ENCODE results near the gene MON2. TPM values are rescaled to one million over a fixed set of nuclear protein-coding genes. Genes with fewer than 3 reads are reported as not detected.
"Not testable (repeated sequence)": the region's sequence is repeated elsewhere in the genome, so short reads cannot be mapped to it uniquely, and the experiment has no call there.

The MON2 gene
- total RNA-seq, 1 donor from 2014 or later, result 15.9 TPM

DNA sequence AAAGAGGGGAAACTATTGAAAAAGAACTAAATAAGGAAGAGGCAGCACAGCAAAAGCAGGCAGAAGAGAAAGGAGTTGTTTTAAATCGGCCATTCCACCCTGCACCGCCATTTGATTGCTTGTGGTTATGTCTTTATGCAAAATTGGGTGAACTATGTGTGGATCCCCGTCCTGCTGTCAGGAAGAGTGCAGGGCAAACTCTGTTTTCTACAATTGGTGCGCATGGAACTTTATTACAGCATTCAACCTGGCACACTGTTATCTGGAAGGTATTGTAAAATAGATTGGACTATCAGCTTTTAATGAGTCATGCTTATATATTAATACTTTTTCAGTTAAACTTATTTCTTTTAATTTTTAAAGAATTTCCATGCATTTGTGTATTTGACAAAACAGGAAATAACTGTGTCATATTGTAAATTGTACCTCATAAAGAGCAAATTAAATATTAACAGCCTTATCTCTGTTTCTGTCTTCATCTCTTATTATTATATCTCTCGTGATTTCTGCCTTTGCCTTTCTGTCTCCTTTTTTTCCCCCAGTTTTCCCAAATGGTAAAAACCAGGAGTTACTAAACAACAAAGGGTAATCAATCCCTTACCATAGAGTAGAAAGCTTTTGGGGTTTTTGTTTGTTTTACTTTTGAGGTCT is 86.4 kb downstream of the MON2 start:
- DNase-seq (ENCODE audit: low read depth in 2 of 2), result no peak

DNA sequence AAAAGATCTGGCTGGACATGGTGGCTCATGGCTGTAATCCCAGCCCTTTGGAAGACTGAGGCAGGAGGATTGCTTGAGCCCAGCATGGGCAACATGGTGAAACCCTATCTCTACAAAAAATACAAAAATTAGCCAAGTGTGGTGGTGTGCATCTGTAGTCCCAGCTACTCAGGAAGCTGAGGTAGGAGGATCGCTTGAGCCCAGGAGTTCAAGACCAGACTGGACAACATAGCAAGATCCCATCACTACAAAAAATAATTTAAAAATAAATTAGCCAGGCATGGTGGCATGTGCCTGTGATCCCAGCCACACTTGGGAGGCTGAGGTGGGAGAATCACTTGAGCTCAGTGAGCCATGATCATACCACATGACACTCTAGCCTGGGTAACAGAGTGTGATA is 92.7 kb downstream of the MON2 start:
- DNase-seq (ENCODE audit: low read depth in 2 of 2), result not testable (repeated sequence)

GRCh38 chr12:62562846-62563245 is 96.2 kb downstream of the MON2 start:
- DNase-seq (ENCODE audit: low read depth in 2 of 2), result no peak

DNA sequence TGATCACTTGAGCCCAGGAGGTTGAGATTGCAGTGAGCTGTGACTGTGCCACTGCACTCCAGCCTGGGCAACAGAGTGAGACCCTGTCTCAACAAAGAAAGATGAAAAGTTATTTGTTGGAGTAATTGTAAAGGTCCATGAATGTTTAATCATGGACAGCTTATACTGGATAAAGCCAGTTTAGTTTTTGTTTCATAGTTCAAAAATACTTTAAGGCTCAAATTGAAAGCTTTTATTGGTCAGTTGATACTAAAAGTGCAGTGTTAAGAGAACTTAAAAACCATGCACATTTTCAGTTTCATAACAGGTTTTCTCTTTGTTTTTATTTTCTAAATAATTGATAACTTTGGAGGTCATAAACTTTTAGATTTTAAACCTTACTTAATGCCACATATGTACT is 108.4 kb downstream of the MON2 start:
- DNase-seq (ENCODE audit: low read depth in 2 of 2), result no peak

DNA sequence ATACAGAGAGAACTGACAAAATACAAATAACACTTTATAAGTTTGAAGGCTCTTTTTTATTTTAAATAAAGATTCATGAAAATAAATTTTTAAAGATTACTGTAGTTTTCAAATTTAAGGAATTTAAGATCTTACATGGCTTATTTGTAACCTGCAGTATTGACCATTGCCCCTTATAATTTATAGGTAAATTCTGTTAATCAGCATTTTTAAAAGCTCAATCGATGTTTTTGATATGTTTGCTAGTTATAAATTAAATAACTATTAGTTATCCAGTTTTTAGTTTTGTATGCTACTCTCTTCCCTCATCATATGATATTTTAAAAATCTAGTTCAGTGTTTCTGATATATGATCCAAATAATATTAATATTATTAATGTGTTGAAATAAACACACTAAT is 109.9 kb downstream of the MON2 start:
- DNase-seq (ENCODE audit: low read depth in 2 of 2), result no peak

- DNase-seq (ENCODE audit: low read depth in 2 of 2), result no peak
Observed at GRCh38 chr12:62578726-62579125, 112.1 kb downstream of the MON2 start.

GRCh38 chr12:62581288-62582064 is 114.8 kb downstream of the MON2 start:
- DNase-seq (ENCODE audit: low read depth in 2 of 2), result peak; percentile 63 to 68

- DNase-seq (ENCODE audit: low read depth in 2 of 2), result no peak
Observed at GRCh38 chr12:62582065-62582366, 115.4 kb downstream of the MON2 start.

DNA sequence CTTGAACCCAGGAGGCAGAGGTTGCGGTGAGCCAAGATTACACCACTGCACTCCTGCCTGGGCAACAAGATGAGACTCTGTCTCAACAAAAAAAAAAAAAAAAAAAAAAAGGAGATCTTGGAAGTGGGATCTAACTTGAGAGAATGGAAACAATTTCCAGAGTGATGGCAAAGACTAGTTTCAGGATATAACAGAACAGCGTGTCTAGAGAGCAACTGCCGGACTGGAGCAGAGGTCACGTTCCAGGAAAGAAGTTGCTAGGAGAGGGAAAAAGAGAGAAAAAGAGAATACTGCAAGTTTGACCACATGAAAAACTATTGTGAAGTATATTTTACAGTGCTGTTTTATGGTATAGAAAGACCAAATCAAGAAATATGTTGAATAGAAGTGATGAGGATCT is 118.0 kb downstream of the MON2 start:
- peak in 1 of 2 donors; percentile 43 for DNase-seq (ENCODE audit: low read depth in 2 of 2)

DNA sequence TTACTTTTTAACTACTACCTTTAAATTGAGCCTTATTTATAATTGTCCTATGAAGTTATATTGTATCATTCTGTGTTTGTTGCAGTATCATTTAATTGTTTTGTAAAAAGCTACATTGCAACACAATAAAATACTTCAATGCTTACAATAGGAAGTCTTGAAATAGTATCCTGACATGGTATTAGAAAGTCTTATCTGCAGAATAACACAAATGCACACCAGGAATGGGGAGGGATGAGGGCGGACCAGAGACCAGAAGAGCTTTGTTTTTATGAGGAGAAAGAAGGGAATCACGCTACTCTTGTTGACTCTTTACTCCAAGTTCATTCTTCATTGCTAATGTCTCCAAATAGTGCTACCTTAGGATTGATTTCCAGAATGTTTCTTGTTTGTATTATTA is 120.2 kb downstream of the MON2 start:
- no peak for DNase-seq (ENCODE audit: low read depth in 2 of 2)

DNA sequence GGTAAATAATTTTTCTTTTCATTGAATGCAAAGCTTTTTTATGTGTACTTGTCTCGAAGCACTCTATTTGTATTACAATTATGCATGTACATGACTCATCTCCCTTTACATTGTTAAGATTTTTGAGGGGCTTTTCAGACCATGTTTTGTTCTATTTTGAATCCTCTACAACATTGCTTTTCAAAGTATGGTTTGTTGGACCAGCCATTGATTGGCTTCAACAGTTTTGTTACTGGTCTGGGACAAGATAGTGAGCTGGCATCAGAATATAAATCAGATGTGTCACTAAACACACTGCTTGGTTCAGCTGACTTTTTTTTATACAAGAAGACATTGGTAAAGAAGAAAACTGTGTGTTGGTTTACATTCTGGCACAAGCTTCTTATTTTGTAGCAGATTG is 122.3 kb downstream of the MON2 start:
- peak in 1 of 2 donors; percentile 62 for DNase-seq (ENCODE audit: low read depth in 2 of 2)

GRCh38 chr12:62597253-62597652 is 130.6 kb downstream of the MON2 start:
- DNase-seq (ENCODE audit: low read depth in 2 of 2), result no peak

DNA sequence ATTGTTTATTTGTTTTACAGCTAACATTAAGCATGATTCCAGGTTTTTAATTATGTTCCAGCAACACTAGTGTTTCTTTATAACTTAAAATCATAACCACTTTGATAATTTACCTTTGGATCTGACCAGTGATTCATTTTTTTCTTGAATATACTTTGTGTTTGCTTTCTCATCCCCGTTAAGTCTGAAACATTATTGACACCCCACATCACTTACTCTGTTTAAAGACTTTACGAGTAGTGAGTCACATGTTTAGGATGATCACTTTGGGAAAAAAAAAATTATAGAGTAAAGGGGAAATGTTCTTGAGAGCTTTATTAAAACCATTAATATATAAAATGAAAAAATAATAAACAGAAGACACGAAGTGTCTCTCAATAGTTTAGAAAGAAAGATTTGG is 132.2 kb downstream of the MON2 start:
- DNase-seq (ENCODE audit: low read depth in 2 of 2), result no peak

GRCh38 chr12:62599854-62600437 is 133.3 kb downstream of the MON2 start:
- DNase-seq (ENCODE audit: low read depth in 2 of 2), result no peak

GRCh38 chr12:62601765-62602164 is 135.1 kb downstream of the MON2 start:
- DNase-seq (ENCODE audit: low read depth in 2 of 2), result no peak

- DNase-seq (ENCODE audit: low read depth in 2 of 2), result peak; percentile 78 to 91
Observed at GRCh38 chr12:62602255-62603060, 135.8 kb downstream of the MON2 start.

- DNase-seq (ENCODE audit: low read depth in 2 of 2), result peak; percentile 87 to 94
Observed at GRCh38 chr12:62603061-62603810, 136.6 kb downstream of the MON2 start.

DNA sequence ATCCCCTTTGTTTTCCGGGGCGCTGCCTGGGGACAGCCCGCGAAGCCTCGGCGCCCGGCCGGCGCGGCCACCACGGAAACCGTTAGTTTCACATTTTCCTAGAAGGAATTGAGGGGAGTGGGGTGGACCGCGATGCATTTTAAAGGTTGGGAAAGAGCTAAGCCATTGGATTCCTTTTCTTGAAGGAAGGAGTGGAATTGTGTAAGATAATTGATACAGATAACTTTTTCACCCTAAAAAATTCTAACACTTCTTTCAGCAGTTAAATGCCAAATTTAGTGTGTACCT is 137.1 kb downstream of the MON2 start:
- DNase-seq (ENCODE audit: low read depth in 2 of 2), result no peak

- no peak for DNase-seq (ENCODE audit: low read depth in 2 of 2)
Observed at GRCh38 chr12:62604373-62604772, 137.7 kb downstream of the MON2 start.

GRCh38 chr12:62604871-62605270 is 138.2 kb downstream of the MON2 start:
- DNase-seq (ENCODE audit: low read depth in 2 of 2), result peak in 1 of 2 donors; percentile 28

DNA sequence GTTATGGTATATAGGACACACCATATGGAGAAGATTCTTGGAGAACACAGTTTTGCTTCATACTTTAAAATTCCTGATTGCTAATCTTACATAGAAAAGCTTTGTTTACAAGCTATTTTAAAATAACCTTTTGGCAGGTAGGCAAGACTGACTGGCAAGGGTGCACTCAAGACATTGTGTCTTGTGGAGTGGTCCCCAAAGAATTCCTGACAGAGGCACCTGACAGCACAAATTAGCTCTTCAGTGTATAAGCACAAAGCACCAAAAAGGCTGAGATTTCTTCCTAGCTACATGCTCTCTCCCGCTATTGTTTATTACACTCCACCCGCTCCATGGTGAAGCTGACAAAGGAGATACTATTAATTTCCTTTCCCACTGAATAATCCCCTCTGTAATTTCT is 139.4 kb downstream of the MON2 start:
- no peak for DNase-seq (ENCODE audit: low read depth in 2 of 2)

- DNase-seq (ENCODE audit: low read depth in 2 of 2), result no peak
Observed at GRCh38 chr12:62606654-62607053, 140.0 kb downstream of the MON2 start.
